ENCODE data around the gene UMODL1. TPM values are rescaled to one million over a fixed set of nuclear protein-coding genes. Genes with fewer than 3 reads are reported as not detected.

UMODL1 gene
- total RNA-seq, 1 experiment from 2014 or later: not detected

- Histone ChIP-seq H4K20me1 (ENCODE audit: control insufficient read depth, insufficient read depth, insufficient read length) (no peaks in the 10 kb centered on the region), H4K91ac (ENCODE audit: insufficient read length, low read depth, low read length) (no peak overlapping the region), H3K14ac (ENCODE audit: insufficient read depth, low read length) (no peak overlapping the region), H3K4ac (ENCODE audit: low read depth, low read length) (no peak overlapping the region), H4K8ac (replicated peaks; ENCODE audit: insufficient read length, low read depth, low read length) (no peak overlapping the region), H3K9ac (ENCODE audit: extremely low read depth, insufficient read length, low read length) (no peak overlapping the region), H3K23ac (ENCODE audit: insufficient read length, low read depth, low read length) (no peak overlapping the region), H3K23me2 (ENCODE audit: insufficient read length, low read depth, low read length, poor library complexity, severe bottlenecking) (no peaks in the 10 kb centered on the region), H3T11ph (ENCODE audit: low read length) (no peak overlapping the region), H3K4me1 (ENCODE audit: insufficient read depth, low read length) (no peaks in the 10 kb centered on the region), H3K79me1 (ENCODE audit: insufficient read depth, low read depth, low read length, poor library complexity, severe bottlenecking) (no peaks in the 10 kb centered on the region), H2BK15ac (ENCODE audit: low read depth, low read length) (no peak overlapping the region), H4K5ac (ENCODE audit: insufficient read length, low read depth, low read length) (no peak overlapping the region), H2AK5ac (ENCODE audit: insufficient read length, low read length) (no peak overlapping the region), H3K27ac (ENCODE audit: insufficient read length, low read depth, low read length) (no peak overlapping the region), H2BK120ac (ENCODE audit: low read depth, low read length, poor library complexity, severe bottlenecking) (no peak overlapping the region), H3K18ac (ENCODE audit: insufficient read length, low read depth, low read length) (no peak overlapping the region), H3K79me2 (ENCODE audit: insufficient read depth, low read length) (no peaks in the 10 kb centered on the region), H3K4me2 (ENCODE audit: insufficient read depth, insufficient read length, low read length) (no peak overlapping the region), H2BK12ac (ENCODE audit: insufficient read length, low read depth, low read length) (no peak overlapping the region), H2BK5ac (ENCODE audit: insufficient read length, low read length) (no peak overlapping the region), H3K9me3 (ENCODE audit: control insufficient read depth, low read depth, low read length) (no peaks in the 10 kb centered on the region), H3K56ac (ENCODE audit: insufficient read length, low read depth, low read length) (no peak overlapping the region), H2AFZ (ENCODE audit: low read length) (no peak overlapping the region), H2BK20ac (ENCODE audit: low read depth, low read length, poor library complexity, severe bottlenecking) (no peak overlapping the region), H3K27me3 (ENCODE audit: insufficient read depth, low read length) (no peaks in the 10 kb centered on the region)
- H3K4me1 Mint-ChIP-seq: peaks cover 3% of the 10 kb centered on the region in 2 experiments; a peak in 2 of 4 replicates
- DNase-seq: no peak
- no peak overlapping the region for H3K4me3 Mint-ChIP-seq
- TF ChIP-seq CTCF (conservative IDR thresholded peaks at IDR 0.05): no peak
- peaks cover 5% of the 10 kb centered on the region; the same call in 1 of the 2 replicates for H3K27me3 Mint-ChIP-seq (ENCODE audit: low read depth)
- 100% methylated on average over 1 of the region's 3 CpGs for WGBS (ENCODE audit: extremely low coverage, insufficient read length, low lambda C conversion rate)
- no peak overlapping the region for H3K27ac Mint-ChIP-seq
- no peaks in the 10 kb centered on the region; a peak in 1 of 5 replicates for H3K9me3 Mint-ChIP-seq
- no peaks in the 10 kb centered on the region for H3K36me3 Mint-ChIP-seq (ENCODE audit: insufficient read depth in 1 of 3, low read depth in 3 of 3)
These were observed 73.1 kb downstream of the UMODL1 start for GRCh38 chr21:42144221-42144620.
